Measurements from ENCODE around the gene RAMP3.

DNA sequence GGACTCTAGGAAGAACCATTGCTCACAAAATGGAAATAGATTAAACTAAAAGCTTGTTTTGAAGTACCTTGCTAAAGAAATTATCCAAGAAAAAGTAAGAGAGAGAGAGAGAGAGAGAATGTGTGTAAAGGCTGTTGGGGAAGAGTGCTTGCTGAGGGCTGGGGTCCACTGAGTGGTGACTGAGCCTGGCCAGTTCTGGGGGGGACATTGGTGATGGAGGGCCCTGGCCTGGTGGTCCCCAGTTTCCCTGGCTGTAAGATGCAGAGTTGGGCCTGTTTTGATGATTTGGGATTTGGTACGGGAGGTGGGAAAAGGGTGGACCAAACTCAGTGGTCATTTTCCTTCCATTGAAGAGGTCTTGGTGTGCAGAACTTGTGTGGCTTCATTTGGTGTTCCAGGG lies 880 bp downstream of the RAMP3 start:
- TF ChIP-seq HDAC2 (IDR thresholded peaks at IDR 0.05) (no peak), EP300 (IDR thresholded peaks at IDR 0.05; ENCODE audit: low read length) (no peak), TBP (optimal IDR thresholded peaks at IDR 0.05; ENCODE audit: low read depth, low read length) (no peak), FOS (IDR thresholded peaks at IDR 0.05; ENCODE audit: extremely low read depth, insufficient read length) (no peak), POLR2AphosphoS5 (IDR thresholded peaks at IDR 0.05; ENCODE audit: control insufficient read depth, insufficient read depth, low read depth, low read length) (no peak), PHF21A (IDR thresholded peaks at IDR 0.05; ENCODE audit: borderline replicate concordance, low read depth) (no peak), NFXL1 (CRISPR knock-in tag; IDR thresholded peaks at IDR 0.05) (no peak), ZNF282 (CRISPR knock-in tag; IDR thresholded peaks at IDR 0.05) (no peak)
- TF ChIP-seq, protein P1, sequence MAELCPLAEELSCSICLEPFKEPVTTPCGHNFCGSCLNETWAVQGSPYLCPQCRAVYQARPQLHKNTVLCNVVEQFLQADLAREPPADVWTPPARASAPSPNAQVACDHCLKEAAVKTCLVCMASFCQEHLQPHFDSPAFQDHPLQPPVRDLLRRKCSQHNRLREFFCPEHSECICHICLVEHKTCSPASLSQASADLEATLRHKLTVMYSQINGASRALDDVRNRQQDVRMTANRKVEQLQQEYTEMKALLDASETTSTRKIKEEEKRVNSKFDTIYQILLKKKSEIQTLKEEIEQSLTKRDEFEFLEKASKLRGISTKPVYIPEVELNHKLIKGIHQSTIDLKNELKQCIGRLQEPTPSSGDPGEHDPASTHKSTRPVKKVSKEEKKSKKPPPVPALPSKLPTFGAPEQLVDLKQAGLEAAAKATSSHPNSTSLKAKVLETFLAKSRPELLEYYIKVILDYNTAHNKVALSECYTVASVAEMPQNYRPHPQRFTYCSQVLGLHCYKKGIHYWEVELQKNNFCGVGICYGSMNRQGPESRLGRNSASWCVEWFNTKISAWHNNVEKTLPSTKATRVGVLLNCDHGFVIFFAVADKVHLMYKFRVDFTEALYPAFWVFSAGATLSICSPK (IDR thresholded peaks at IDR 0.05; ENCODE audit: borderline replicate concordance) = no peak
